HepG2 (cell line): ENCODE measurements around the gene ZSCAN5C. TPM values are rescaled to one million over a fixed set of nuclear protein-coding genes. Genes with fewer than 3 reads are reported as not detected.

Experiments used
- ATAC-seq: fragments of 200-7000 bp; cut with Tn5 transposase; 3 replicates; pipeline ENCODE4 v1.9.1; 2020; ENCODE audit warnings: mild to moderate bottlenecking, moderate library complexity
- BruUV-seq: library from RNA; stranded (reverse); fragments of 400-500 nt; replicated peaks from 2 replicates; lab custom pipeline; 2021; lab: Mats Ljungman, UMichigan
- CTCF ChIA-PET: fragments of 300-600 bp; formaldehyde crosslinking; extraction: SDS; loops from one replicate; lab custom pipeline; 2021; ENCODE audit warnings: low total read pairs, inconsistent platforms, low intra/inter-chr PET ratio; lab: Yijun Ruan, JAX
- POLR2A ChIA-PET: fragments of 350-600 bp; sonication (Branson Sonifier 250); formaldehyde crosslinking; loops from one replicate; lab custom pipeline; 2020; ENCODE audit warnings: antibody characterized with exemption, inconsistent platforms; lab: Yijun Ruan, JAX
- DNase-seq: peaks from one replicate; pipeline ENCODE4 v3.0.0-alpha.2; 2015; ENCODE audit warnings: low spot score
- FAIRE-seq: peaks from 3 replicates; lab custom pipeline; 2011; peaks lifted over from hg19 to GRCh38; lab: Jason Lieb, UNC
- H2AFZ ChIP-seq: one replicate; pipeline ENCODE4 v1.6.1; 2011; ENCODE audit warnings: low read length, inconsistent platforms
- H3K27ac ChIP-seq: fragments of 300-600 bp; 3 replicates; pipeline ENCODE4 v1.8.0; 2011; ENCODE audit warnings: mixed run types, mild to moderate bottlenecking, mixed read lengths, low read length, inconsistent platforms; ENCODE audit not compliant: insufficient read depth; ENCODE audit errors: extremely low read length
- H3K27me3 ChIP-seq, 2 experiments: fragments of 200-600 bp in 1 of 2; 2 replicates in 1 of 2; 3 replicates in 1 of 2; pipeline versions ENCODE4 v1.6.0 to v1.8.0; 2011; ENCODE audit warnings: low read length in 2 of 2, mild to moderate bottlenecking in 2 of 2, moderate library complexity in 2 of 2, inconsistent platforms in 1 of 2; ENCODE audit not compliant: insufficient read depth in 2 of 2, control insufficient read depth in 1 of 2
- H3K36me3 ChIP-seq, 2 experiments: fragments of 200-600 bp in 1 of 2; replicated peaks in 1 of 2; 2 replicates in 1 of 2; 3 replicates in 1 of 2; pipeline versions ENCODE4 v1.5.1 to v1.8.0; 2011; ENCODE audit warnings: low read length in 2 of 2, inconsistent platforms in 1 of 2; ENCODE audit not compliant: insufficient read depth in 2 of 2, control insufficient read depth in 1 of 2
- H3K4me1 ChIP-seq: 2 replicates; pipeline ENCODE4 v1.5.1; 2012; ENCODE audit warnings: low read length, inconsistent platforms; ENCODE audit not compliant: insufficient read depth
- H3K4me2 ChIP-seq: 2 replicates; pipeline ENCODE4 v1.6.0; 2011; ENCODE audit warnings: low read depth, low read length, inconsistent platforms
- H3K4me3 ChIP-seq, 3 experiments: fragments of 200-600 bp in 1 of 3; sonication (generic), shearing (Covaris generic) in 1 of 3; replicated peaks in 1 of 3; 2 replicates each; pipeline ENCODE4 v1.5.1; 2011 to 2016; ENCODE audit warnings: low read length in 3 of 3, inconsistent platforms in 2 of 3, low read depth in 2 of 3, mild to moderate bottlenecking in 2 of 3, control low read depth in 1 of 3, mixed read lengths in 1 of 3; ENCODE audit not compliant: insufficient read depth in 1 of 3
- H3K79me2 ChIP-seq: one replicate; pipeline ENCODE4 v1.6.1; 2011; ENCODE audit warnings: low read length, inconsistent platforms; ENCODE audit not compliant: insufficient read depth
- H3K9ac ChIP-seq: 2 replicates; pipeline ENCODE4 v1.6.0; 2011; ENCODE audit warnings: mild to moderate bottlenecking, low read depth, low read length, inconsistent platforms; ENCODE audit not compliant: insufficient read depth
- H3K9me3 ChIP-seq: 2 replicates; pipeline ENCODE4 v1.5.1; 2012; ENCODE audit warnings: mild to moderate bottlenecking, low read length
- H4K20me1 ChIP-seq: 2 replicates; pipeline ENCODE4 v1.6.0; 2011; ENCODE audit warnings: inconsistent platforms, mild to moderate bottlenecking, low read length, moderate library complexity; ENCODE audit not compliant: insufficient read depth
- ARNTL ChIP-seq: sonication (generic); formaldehyde crosslinking; IDR thresholded peaks from 2 replicates; pipeline ENCODE4 v1.4.0; 2020; ENCODE audit warnings: mild to moderate bottlenecking, missing genetic modification reagents
- ATF1 ChIP-seq: IDR thresholded peaks from 2 replicates; pipeline ENCODE4 v1.6.1; 2016; ENCODE audit warnings: mild to moderate bottlenecking, control low read depth
- BORCS8-MEF2B ChIP-seq: sonication (generic); formaldehyde crosslinking; IDR thresholded peaks from 2 replicates; pipeline ENCODE4 v1.8.0; 2022; ENCODE audit warnings: mild to moderate bottlenecking, missing genetic modification reagents
- KAT2B ChIP-seq: fragments of 150-350 bp; IDR thresholded peaks from 2 replicates; pipeline ENCODE4 v1.6.1; 2014; ENCODE audit warnings: low read depth, low read length, borderline replicate concordance
- MTA1 ChIP-seq: sonication (generic); formaldehyde crosslinking; IDR thresholded peaks from 2 replicates; pipeline ENCODE4 v1.4.0; 2020; ENCODE audit warnings: missing genetic modification reagents, mild to moderate bottlenecking, borderline replicate concordance
- PPARG ChIP-seq: conservative IDR thresholded peaks from 2 replicates; pipeline ENCODE4 v1.6.1; 2016; ENCODE audit warnings: missing biosample characterization, missing genetic modification reagents
- SNRNP70 ChIP-seq: fragments of 200-400 bp; formaldehyde crosslinking; IDR thresholded peaks from 2 replicates; pipeline ENCODE4 v1.6.1; 2017; ENCODE audit warnings: mild to moderate bottlenecking, low read depth, low read length, moderate library complexity
- YEATS2 ChIP-seq: sonication (generic); formaldehyde crosslinking; IDR thresholded peaks from 2 replicates; pipeline ENCODE4 v1.4.0; 2020; ENCODE audit warnings: missing genetic modification reagents, borderline replicate concordance
- ZFP82 ChIP-seq: sonication (generic); formaldehyde crosslinking; IDR thresholded peaks from 2 replicates; pipeline ENCODE4 v1.5.1; 2020; ENCODE audit warnings: mild to moderate bottlenecking, missing genetic modification reagents, borderline replicate concordance
- ZNF441 ChIP-seq: sonication (generic); formaldehyde crosslinking; IDR thresholded peaks from 2 replicates; pipeline ENCODE4 v1.7.0; 2021; ENCODE audit warnings: missing genetic modification reagents, borderline replicate concordance
- WGBS: methylation state at CpG from one replicate; pipeline ENCODE4 v1.1.6; 2017; ENCODE audit warnings: low lambda C conversion rate; 5-methylcytosine and 5-hydroxymethylcytosine counted together
- in situ Hi-C: cut with HindIII; loops from 2 replicates; pipeline ENCODE4 v1.10.0; 2017; ENCODE audit warnings: low pct_unique_long_range_greater_than_20kb; ENCODE audit not compliant: extremely low pct_ligation_motif_present
- intact Hi-C: fragments of 100-400 bp; cut with micrococcal nuclease; formaldehyde crosslinking; loops from one replicate; pipeline ENCODE4 v1.10.0; 2022; ENCODE audit not compliant: unreplicated experiment
- polyA plus RNA-seq, 8 experiments: library from polyadenylated mRNA; depleted of rRNA in 3 of 8; stranded (reverse) in 7 of 8; unstranded in 1 of 8; fragments of >200 nt; fragmentation: Illumina TruSeq in 4 of 8; extraction: Trizol in 4 of 8; gene quantifications; 2 replicates each; pipeline versions ENCODE4 v1.2.1 to v1.2.3, GENCODE V29; 2011 to 2016; ENCODE audit warnings: low read depth in 4 of 8, missing spikeins in 1 of 8, mixed read lengths in 1 of 8; ENCODE audit not compliant: insufficient read depth in 1 of 8
- total RNA-seq, 5 experiments: library from RNA; depleted of rRNA; stranded (reverse); fragments of >200 nt; fragmentation: Illumina TruSeq; extraction: Trizol; gene quantifications; 2 replicates each; pipeline ENCODE4 v1.2.3, GENCODE V29; 2016; ENCODE audit warnings: low read depth in 1 of 5

Gene ZSCAN5C
- total and polyA plus RNA-seq, 2 of the 13 experiments (the other 11 are each of a cell fraction or from before 2014, with no cell fraction given): not detected

- no peak for TF ChIP-seq KAT2B
- no peak for TF ChIP-seq ZNF441
Observed at GRCh38 chr19:56222901-56223300, 20.8 kb downstream of the ZSCAN5C start (continued).

- Histone ChIP-seq H3K36me3 (peaks cover 1 to 8% of the 10 kb centered on the region in 2 experiments), H2AFZ (no peak overlapping the region), H3K27me3 (no peaks in the 10 kb centered on the region), H3K9me3 (no peaks in the 10 kb centered on the region), H3K9ac (no peak overlapping the region), H4K20me1 (no peaks in the 10 kb centered on the region), H3K4me2 (no peak overlapping the region), H3K79me2 (no peaks in the 10 kb centered on the region), H3K4me1 (no peaks in the 10 kb centered on the region), H3K4me3 (no peak overlapping the region)
- ChIA-PET POLR2A (no interaction called here), CTCF (no interaction called here)
- DNase-seq: no peak
- intact Hi-C loops: no loop called here
- WGBS: 83% methylated on average over 8 of the region's 9 CpGs
- no TSS peak for BruUV-seq
- in situ Hi-C loops: no loop called here
- TF ChIP-seq SNRNP70: no peak
- TF ChIP-seq BORCS8-MEF2B (CRISPR knock-in tag): no peak
- no peak for TF ChIP-seq ARNTL (CRISPR knock-in tag)
- TF ChIP-seq MTA1: no peak
- no peak for TF ChIP-seq ATF1 (CRISPR knock-in tag)
- no peak for TF ChIP-seq ZFP82 (CRISPR knock-in tag)
- no peak for TF ChIP-seq PPARG (CRISPR knock-in tag)
- no peak for TF ChIP-seq YEATS2
- TF ChIP-seq, all 625 proteins: peak for 0
- ATAC-seq (no peak), FAIRE-seq (no peak)
- H3K27ac ChIP-seq: no peak overlapping the region
Observed at GRCh38 chr19:56223481-56223880, 21.4 kb downstream of the ZSCAN5C start.
